Measurements from ENCODE around the gene TMEM209.
"Not testable (repeated sequence)": the region's sequence is repeated elsewhere in the genome, so short reads cannot be mapped to it uniquely, and the experiment has no call there.

TMEM209 gene

GRCh38 chr7:130162196-130162595 lies 43.0 kb downstream of the TMEM209 start:
- no peak for DNase-seq

DNA sequence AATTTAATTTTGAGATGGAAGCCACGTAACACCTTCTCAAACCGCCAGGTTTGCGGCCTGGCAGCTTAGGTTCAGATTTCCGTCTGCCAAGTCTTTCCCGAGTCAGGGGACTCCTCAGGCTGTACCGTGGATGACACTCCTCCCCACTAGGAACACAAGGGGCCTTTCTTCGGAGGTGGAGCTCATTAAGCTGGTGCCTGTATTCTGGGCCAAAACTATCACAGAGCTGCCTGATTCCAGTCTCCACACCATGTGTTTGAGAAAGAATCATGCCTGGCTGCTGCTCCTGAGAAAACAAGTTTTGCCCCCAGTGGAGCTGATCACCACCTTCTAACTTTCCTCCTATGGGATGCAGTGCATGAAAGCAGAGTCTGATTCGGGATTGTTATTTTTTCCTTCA lies 44.8 kb downstream of the TMEM209 start:
- no peak for DNase-seq

DNA sequence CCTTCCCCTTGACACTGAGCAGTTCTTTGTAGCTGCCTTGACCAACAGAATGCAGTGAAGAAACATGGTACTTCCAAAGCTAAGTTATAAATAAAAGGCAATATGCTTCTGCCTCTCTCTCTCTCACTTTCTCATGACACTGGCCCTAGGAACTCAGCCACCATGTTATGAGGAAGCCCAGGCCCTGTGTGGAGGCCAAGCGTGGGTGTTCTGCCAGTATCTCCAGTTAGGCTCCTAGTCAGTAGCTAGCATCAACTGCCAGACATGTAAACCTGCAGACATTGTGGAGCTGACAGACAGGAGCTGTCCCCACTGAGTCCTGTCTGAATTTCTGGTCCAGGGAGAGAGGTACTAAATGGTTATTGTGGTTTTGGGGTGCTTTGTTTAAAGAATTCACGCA lies 45.2 kb downstream of the TMEM209 start:
- DNase-seq, result no peak

- DNase-seq, result no peak
Measured at GRCh38 chr7:130157700-130158099, 47.5 kb downstream of the TMEM209 start.

- DNase-seq, result no peak
Measured at GRCh38 chr7:130156140-130156539, 49.1 kb downstream of the TMEM209 start.

DNA sequence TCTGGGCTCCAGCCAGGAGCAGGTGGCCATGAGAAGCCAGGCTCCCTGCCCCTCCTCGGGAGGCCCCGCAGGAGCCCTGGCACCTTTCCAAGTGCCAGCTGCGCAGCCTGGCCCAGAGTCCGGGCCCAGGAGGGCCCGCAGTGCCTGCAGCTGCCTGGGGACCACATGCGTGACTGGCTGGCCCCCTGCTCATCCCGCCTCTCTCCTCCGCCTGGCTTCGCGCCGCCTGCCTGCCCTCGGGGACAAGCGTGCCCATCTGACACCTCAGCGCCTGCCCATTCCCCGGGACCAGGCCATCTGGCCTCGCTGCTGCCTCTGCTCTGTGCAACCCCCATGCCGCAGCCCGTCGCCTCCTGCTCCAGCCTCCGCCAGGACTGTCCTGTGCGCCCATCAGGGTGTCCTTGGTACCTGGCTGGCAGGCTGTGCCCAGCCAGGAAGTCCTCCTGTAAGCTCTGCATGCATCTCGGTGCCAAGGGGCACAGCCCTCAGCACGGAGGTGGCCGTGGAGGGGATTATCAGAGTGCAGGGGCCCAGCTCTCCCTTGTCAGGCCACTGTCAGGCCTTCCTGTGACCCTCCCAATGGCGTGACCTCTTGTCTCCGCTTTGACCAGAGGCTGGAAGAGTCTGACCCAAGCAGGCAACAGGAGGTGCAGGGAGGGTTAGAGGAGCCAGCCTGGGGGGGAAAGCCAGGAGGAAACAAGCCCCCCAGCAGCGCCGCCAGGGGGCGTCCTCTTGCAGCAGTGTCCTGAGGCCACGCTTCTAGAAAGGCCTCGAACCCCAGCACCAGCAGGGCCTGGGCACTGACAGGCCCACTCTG lies 50.5 kb downstream of the TMEM209 start:
- DNase-seq, result peak in 19 of 56 donors; percentile 15 to 58 (median 27)

DNA sequence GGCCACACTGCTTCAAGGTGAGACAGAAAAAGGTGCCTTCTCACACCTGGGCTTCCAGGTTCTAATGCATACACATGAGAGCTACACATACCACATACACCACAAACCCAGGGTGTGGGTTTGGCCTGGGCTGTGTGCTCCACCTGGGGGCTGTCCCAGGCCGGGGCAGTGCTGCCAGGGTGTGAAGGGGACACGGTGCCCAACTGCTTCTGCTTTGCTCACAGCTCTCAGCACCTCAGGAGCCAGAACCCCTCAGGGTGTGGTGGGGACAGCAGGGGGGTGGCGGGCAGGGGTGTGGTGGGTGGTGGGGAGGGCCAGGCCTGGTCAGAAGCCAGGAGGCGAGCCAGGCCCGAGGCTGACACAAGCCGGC lies 51.1 kb downstream of the TMEM209 start:
- DNase-seq, result peak in 1 of 56 donors; percentile 40

DNA sequence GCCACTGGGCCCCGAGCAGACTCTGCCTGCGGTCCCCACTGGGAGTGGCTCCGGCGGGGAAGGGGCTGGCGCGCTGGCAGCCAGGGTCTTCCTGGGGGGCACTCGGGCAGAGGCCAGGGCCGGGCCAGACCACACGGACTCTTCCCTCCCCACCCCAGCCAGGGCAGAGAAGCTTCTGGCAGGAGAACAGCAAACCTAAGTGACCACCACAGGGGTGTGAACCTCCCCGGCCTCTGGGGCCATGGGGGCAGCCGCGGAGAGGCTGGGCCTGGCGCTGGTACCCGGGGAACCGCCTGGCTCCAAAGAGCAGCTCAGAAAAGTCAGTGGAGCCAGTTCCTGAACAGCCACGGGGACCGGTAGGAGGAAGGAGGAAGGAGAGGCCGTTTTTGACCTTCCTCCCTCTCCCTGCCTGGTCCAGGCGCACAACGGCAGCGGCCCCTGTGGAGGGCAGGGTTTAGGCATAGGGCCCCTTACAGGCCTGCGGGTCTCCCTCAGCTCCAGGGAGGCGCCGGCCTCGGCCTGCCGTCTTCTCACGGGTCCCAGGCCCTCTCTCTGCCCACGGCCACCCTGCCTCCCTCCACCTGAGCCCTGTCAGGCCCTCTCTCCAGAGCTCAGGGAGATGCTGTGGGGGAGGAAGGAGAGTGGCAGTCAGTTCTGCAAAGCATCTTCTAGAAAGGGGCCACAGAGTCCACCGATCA lies 51.8 kb downstream of the TMEM209 start:
- DNase-seq, result no peak

DNA sequence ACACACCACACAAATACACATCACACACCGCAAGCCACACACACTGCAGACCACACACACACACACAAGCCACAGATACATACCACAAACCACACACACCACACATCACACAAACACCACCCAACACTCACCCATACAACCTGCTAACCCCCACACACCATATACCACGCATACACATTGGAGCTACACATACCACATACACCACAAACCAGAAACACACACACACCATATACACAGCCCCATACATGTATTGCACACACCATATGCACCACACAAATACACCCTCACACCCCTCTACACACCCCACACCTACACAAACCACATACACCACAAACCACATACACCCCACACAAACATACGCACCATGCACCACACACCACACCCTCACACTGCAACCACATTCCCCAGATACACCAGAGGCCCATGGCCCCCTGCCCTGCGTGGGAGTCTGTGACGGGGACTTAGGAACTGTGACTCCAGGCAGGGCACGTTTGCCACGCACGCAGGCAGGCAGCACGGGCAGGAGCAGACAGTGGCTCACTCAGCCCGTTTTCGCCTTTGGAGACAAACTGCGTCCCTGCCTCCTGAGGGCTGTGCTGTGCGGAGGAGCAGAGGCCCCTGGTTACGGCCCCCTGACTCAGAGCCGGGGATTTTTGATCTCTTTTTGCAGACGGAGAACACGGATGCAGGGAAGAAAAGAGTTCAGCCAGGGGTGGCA lies 52.6 kb downstream of the TMEM209 start:
- DNase-seq, result no peak

- no peak for DNase-seq
Measured at GRCh38 chr7:130151591-130152492, 53.4 kb downstream of the TMEM209 start.

DNA sequence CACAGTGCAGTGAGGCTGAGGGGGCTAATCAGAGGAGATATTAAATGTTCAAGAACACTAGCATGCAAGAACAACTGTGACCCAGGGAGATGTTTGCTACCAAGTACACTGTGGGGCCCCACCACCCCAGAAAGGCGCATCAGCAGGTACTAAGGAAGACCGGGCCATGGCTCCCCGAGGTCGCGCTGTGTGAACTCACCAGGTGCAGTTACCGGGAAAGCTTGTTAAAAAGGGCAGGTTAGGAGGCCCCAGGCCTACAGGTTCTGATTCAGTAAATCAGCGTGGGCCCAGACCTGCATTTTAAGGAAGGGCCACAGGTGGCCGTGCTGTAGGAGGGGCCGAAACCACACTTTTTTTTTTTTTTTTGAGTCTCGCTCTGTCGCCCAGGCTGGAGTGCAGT lies 54.6 kb downstream of the TMEM209 start:
- DNase-seq, result no peak

GRCh38 chr7:130149281-130150139 lies 55.7 kb downstream of the TMEM209 start:
- DNase-seq, result no peak

GRCh38 chr7:130148561-130148960 lies 56.6 kb downstream of the TMEM209 start:
- DNase-seq, result no peak

GRCh38 chr7:130147710-130148325 lies 57.4 kb downstream of the TMEM209 start:
- no peak for DNase-seq

DNA sequence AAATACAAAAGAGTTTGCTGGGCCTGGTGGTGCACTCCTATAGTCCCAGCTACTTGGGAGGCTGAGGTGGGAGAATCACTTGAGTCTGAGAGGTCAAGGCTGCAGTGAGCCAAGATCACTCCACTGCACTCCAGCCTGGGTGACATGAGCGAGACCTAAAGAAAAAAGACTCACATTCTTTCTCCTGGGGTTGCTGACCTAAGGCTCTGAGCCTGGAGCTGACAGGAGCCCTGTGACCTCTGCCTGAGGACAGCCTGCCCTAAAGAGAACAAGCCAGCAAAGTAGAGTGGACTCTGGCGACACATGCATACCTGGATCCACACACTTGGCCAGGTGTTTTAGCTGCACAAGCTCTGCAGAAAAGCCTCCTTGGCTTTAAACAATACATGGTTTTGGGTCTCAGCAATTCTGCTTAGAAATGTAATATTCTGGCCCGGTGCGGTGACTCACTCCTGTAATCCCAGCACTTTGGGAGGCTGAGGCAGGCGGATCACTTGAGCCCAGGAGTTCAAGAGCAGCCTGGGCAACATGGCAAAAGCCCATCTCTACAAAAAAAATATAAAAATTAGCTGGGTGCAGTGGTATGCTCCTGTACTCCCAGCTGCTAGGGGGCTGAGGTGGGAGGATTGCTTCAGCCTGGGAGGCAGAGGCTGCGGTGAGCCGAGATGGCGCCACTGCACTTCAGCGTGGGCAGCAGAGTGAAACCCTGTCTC lies 58.4 kb downstream of the TMEM209 start:
- no peak for DNase-seq

GRCh38 chr7:130146142-130146541 lies 59.1 kb downstream of the TMEM209 start:
- DNase-seq, result not testable (repeated sequence)

- no peak for DNase-seq
Measured at GRCh38 chr7:130145424-130146100, 59.6 kb downstream of the TMEM209 start.

Data from nucleus accumbens (tissue), 56 donors.